ENCODE data around the gene KRTAP9-1.

GRCh38 chr17:41186872-41187271 is 2.8 kb upstream of the KRTAP9-1 start:
- TF ChIP-seq CTCF (conservative IDR thresholded peaks at IDR 0.05; ENCODE audit: low read length) (no peak), EZH2phosphoT487 (IDR thresholded peaks at IDR 0.05; ENCODE audit: borderline replicate concordance) (no peak)
